ENCODE data around the gene WNT5B. TPM values are rescaled to one million over a fixed set of nuclear protein-coding genes. Genes with fewer than 3 reads are reported as not detected.

Gene WNT5B
- total RNA-seq, 4 donors from 2014 or later = 0.17 to 2.5 (median 0.88) TPM

DNA sequence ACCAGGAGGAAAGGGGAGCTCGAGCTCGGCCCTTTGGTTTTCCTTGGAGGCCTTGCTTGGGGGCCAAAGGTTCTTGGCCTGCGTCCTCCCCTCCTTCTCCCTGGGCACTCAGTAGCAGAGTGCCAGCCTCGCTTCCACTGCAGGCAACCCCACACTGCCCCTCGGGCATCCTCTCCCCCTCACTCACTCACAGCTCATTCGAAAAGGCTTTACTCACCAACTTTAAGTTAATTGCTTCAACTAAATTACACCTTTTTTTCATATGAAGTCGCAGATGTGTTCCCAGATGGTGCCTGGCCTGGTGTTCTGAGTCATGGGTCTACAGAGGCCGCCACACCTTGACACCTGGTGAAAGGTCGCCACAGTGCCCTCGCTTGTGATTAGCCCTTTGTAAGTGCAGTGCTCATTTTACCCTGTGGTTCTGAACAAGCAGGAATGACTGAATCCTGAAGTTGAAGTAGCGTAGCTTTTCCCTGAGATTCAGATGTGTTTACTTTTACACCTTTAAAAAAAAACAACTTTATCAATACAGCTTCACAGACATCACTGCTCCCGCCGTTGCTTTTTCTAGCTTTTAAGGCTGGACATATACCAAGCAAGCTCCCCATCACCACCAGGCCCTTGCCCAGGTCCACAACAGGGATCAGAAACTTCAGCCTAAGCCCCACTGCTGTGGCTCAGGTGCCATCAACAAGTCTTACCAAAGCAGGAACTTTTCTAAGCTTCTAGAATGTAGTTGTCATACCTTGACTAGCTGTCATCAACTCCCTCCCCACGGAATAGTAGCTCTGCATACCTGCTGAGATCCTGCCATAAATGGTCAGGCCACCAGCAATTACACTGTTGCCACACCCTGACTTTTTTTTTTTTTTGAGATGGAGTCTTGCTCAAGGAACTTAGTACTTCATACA lies 41.6 kb downstream of the WNT5B start:
- peak overlapping the region; percentile 42 to 82 (median 80) for H3K27ac ChIP-seq
- no peaks in the 10 kb centered on the region for H3K36me3 ChIP-seq
- no peaks in the 10 kb centered on the region for H3K27me3 ChIP-seq
- no peak for TF ChIP-seq POLR2A (IDR thresholded peaks at IDR 0.05)
- H3K9me3 ChIP-seq = no peaks in the 10 kb centered on the region
- H3K4me1 ChIP-seq = peaks cover 0 to 12% of the 10 kb centered on the region in 2 donors
- no peak overlapping the region for H3K4me3 ChIP-seq
- in situ Hi-C loops (cut with MboI; ENCODE audit: low sequenced_read_pairs in 4 of 4) (no loop called here), intact Hi-C loops (cut with DNase I; ENCODE audit: low total_unique reads) (no loop called here)
- no peak for ATAC-seq
- no peak for DNase-seq

- Histone ChIP-seq H3K9me3 (no peaks in the 10 kb centered on the region), H3K27ac (no peak overlapping the region), H3K27me3 (no peaks in the 10 kb centered on the region), H3K4me3 (no peak overlapping the region), H3K4me1 (no peaks in the 10 kb centered on the region), H3K36me3 (no peaks in the 10 kb centered on the region)
- in situ Hi-C loops (cut with MboI; ENCODE audit: low sequenced_read_pairs in 4 of 4) (no loop called here), intact Hi-C loops (cut with DNase I; ENCODE audit: low total_unique reads) (no loop called here)
- TF ChIP-seq CTCF (IDR thresholded peaks at IDR 0.05 in 4 of 5, conservative IDR thresholded peaks at IDR 0.05 in 1 of 5) (no peak), POLR2A (IDR thresholded peaks at IDR 0.05) (no peak)
- DNase-seq = no peak
- no peak for ATAC-seq
Measured at GRCh38 chr12:1676043-1676442, 47.0 kb downstream of the WNT5B start.

GRCh38 chr12:1680804-1681492 lies 51.9 kb downstream of the WNT5B start:
- DNase-seq (no peak), ATAC-seq (peak; percentile 50 to 62)
- Histone ChIP-seq H3K27me3 (no peaks in the 10 kb centered on the region), H3K36me3 (no peaks in the 10 kb centered on the region), H3K4me1 (no peaks in the 10 kb centered on the region), H3K27ac (peak overlapping the region; percentile 34 to 74 (median 62)), H3K4me3 (no peak overlapping the region), H3K9me3 (no peaks in the 10 kb centered on the region)
- in situ Hi-C loops (cut with MboI; ENCODE audit: low sequenced_read_pairs in 4 of 4) = no loop called here
- TF ChIP-seq POLR2A (IDR thresholded peaks at IDR 0.05) (no peak), CTCF (IDR thresholded peaks at IDR 0.05 in 4 of 5, conservative IDR thresholded peaks at IDR 0.05 in 1 of 5) (no peak)
- intact Hi-C loops (cut with DNase I; ENCODE audit: low total_unique reads) = no loop called here

DNA sequence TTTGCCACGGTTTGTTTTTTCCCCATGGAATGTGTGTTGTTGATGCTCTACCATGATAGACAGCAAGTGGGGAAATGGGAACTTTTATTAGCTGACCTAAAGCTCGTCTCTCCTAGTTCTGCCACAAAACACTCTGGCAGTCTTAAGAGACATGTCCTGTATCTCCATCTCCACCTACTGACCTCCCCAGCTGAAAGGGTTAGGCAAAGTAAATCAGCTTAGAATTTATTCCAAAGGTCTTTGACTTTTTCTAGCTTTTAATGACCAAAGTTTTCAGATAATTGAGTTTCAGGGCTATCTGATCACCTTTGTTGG lies 52.4 kb downstream of the WNT5B start:
- H3K9me3 ChIP-seq = no peaks in the 10 kb centered on the region
- no peaks in the 10 kb centered on the region for H3K4me1 ChIP-seq
- no peaks in the 10 kb centered on the region for H3K27me3 ChIP-seq
- intact Hi-C loops (cut with DNase I; ENCODE audit: low total_unique reads) (no loop called here), in situ Hi-C loops (cut with MboI; ENCODE audit: low sequenced_read_pairs in 4 of 4) (no loop called here)
- no peaks in the 10 kb centered on the region for H3K36me3 ChIP-seq
- ATAC-seq = no peak
- TF ChIP-seq POLR2A (IDR thresholded peaks at IDR 0.05) (no peak), CTCF (IDR thresholded peaks at IDR 0.05 in 4 of 5, conservative IDR thresholded peaks at IDR 0.05 in 1 of 5) (no peak)
- no peak for DNase-seq
- H3K4me3 ChIP-seq = no peak overlapping the region
- H3K27ac ChIP-seq = peak overlapping the region; percentile 34 to 74 (median 62)

- no peaks in the 10 kb centered on the region for H3K9me3 ChIP-seq
- DNase-seq (no peak), ATAC-seq (no peak)
- TF ChIP-seq POLR2A (IDR thresholded peaks at IDR 0.05) = no peak
- TF ChIP-seq CTCF (IDR thresholded peaks at IDR 0.05 in 4 of 5, conservative IDR thresholded peaks at IDR 0.05 in 1 of 5) = no peak
- intact Hi-C loops (cut with DNase I; ENCODE audit: low total_unique reads) = no loop called here
- H3K36me3 ChIP-seq = no peaks in the 10 kb centered on the region
- H3K27me3 ChIP-seq = no peaks in the 10 kb centered on the region
- H3K27ac ChIP-seq = no peak overlapping the region
- in situ Hi-C loops (cut with MboI; ENCODE audit: low sequenced_read_pairs in 4 of 4) = no loop called here
- peaks cover 21 to 22% of the 10 kb centered on the region in 2 donors for H3K4me1 ChIP-seq
- H3K4me3 ChIP-seq = no peak overlapping the region
Measured at GRCh38 chr12:1688086-1688710, 59.2 kb downstream of the WNT5B start.
